ENCODE data around the gene ATP2B1.

- TF ChIP-seq, protein P1, sequence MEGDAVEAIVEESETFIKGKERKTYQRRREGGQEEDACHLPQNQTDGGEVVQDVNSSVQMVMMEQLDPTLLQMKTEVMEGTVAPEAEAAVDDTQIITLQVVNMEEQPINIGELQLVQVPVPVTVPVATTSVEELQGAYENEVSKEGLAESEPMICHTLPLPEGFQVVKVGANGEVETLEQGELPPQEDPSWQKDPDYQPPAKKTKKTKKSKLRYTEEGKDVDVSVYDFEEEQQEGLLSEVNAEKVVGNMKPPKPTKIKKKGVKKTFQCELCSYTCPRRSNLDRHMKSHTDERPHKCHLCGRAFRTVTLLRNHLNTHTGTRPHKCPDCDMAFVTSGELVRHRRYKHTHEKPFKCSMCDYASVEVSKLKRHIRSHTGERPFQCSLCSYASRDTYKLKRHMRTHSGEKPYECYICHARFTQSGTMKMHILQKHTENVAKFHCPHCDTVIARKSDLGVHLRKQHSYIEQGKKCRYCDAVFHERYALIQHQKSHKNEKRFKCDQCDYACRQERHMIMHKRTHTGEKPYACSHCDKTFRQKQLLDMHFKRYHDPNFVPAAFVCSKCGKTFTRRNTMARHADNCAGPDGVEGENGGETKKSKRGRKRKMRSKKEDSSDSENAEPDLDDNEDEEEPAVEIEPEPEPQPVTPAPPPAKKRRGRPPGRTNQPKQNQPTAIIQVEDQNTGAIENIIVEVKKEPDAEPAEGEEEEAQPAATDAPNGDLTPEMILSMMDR (IDR thresholded peaks at IDR 0.05), result no peak
- no peak for TF ChIP-seq POLR2A (IDR thresholded peaks at IDR 0.05)
Measured at GRCh38 chr12:89657739-89658138, 50.9 kb downstream of the ATP2B1 start.
